ENCODE measurements around the gene TBC1D22A. TPM values are rescaled to one million over a fixed set of nuclear protein-coding genes. Genes with fewer than 3 reads are reported as not detected.

TBC1D22A gene
- total and polyA plus RNA-seq, 2 experiments from 2014 or later: 9.6 to 13.3 TPM

GRCh38 chr22:46879083-46879482 is 116.6 kb downstream of the TBC1D22A start (continued):
- TF ChIP-seq CTCF (conservative IDR thresholded peaks at IDR 0.05; ENCODE audit: low read depth in 2 of 2) (no peak), EZH2 (IDR thresholded peaks at IDR 0.05; ENCODE audit: low read depth, unreplicated experiment) (no peak), REST (IDR thresholded peaks at IDR 0.05; ENCODE audit: unreplicated experiment) (no peak), ZNF331 (CRISPR knock-in tag; IDR thresholded peaks at IDR 0.05; ENCODE audit: low read depth) (no peak), ETS1 (IDR thresholded peaks at IDR 0.05) (no peak), POLR2AphosphoS5 (IDR thresholded peaks at IDR 0.05; ENCODE audit: low read depth) (no peak)

- Histone ChIP-seq H3K9me2 (ENCODE audit: insufficient read depth) (no peaks in the 10 kb centered on the region), H3K4me1 (ENCODE audit: insufficient read depth) (no peaks in the 10 kb centered on the region; the same call in 1 of the 2 replicates), H3K4me3 (no peak overlapping the region), H3F3A (replicated peaks; ENCODE audit: low read depth) (no peaks in the 10 kb centered on the region), H3K79me2 (replicated peaks; ENCODE audit: insufficient read depth) (no peaks in the 10 kb centered on the region), H3K4me2 (no peak overlapping the region), H3K27ac (ENCODE audit: low read depth) (no peak overlapping the region), H3K36me3 (ENCODE audit: insufficient read depth) (no peaks in the 10 kb centered on the region), H2AFZ (no peak overlapping the region), H3K27me3 (ENCODE audit: insufficient read depth) (no peaks in the 10 kb centered on the region), H4K20me1 (replicated peaks; ENCODE audit: insufficient read depth) (no peaks in the 10 kb centered on the region; the same call in 1 of the 2 replicates)
- Mint-ChIP-seq H3K27ac (peak overlapping the region; percentile 42; the same call in 1 of the 2 replicates), H3K27me3 (ENCODE audit: insufficient read depth, low read depth, poor library complexity) (peaks cover 10% of the 10 kb centered on the region), H3K9me3 (peaks cover 4% of the 10 kb centered on the region), H3K36me3 (ENCODE audit: low read depth) (peaks cover 5% of the 10 kb centered on the region; the same call in 1 of the 3 replicates), H3K4me1 (peaks cover 22% of the 10 kb centered on the region), H3K4me3 (no peak overlapping the region)
- ATAC-seq (no peak), DNase-seq (ENCODE audit: low spot score) (no peak)
- no peak for TF ChIP-seq EZH2phosphoT487 (IDR thresholded peaks at IDR 0.05; ENCODE audit: unreplicated experiment)
- no peak for TF ChIP-seq CTCF (conservative IDR thresholded peaks at IDR 0.05; ENCODE audit: low read depth in 2 of 2)
- no peak for TF ChIP-seq CREB1 (CRISPR knock-in tag; IDR thresholded peaks at IDR 0.05; ENCODE audit: low read depth)
- TF ChIP-seq STAT1 (IDR thresholded peaks at IDR 0.05; ENCODE audit: unreplicated experiment): no peak
- no peak for TF ChIP-seq EZH2 (IDR thresholded peaks at IDR 0.05; ENCODE audit: low read depth, unreplicated experiment)
- TF ChIP-seq POLR2AphosphoS5 (IDR thresholded peaks at IDR 0.05; ENCODE audit: low read depth): no peak
- no peak for TF ChIP-seq REST (IDR thresholded peaks at IDR 0.05; ENCODE audit: unreplicated experiment)
Observed at GRCh38 chr22:46881373-46882118, 119.1 kb downstream of the TBC1D22A start.
